HCT116 (cell line): ENCODE data around the gene TRIML2. TPM values are rescaled to one million over a fixed set of nuclear protein-coding genes. Genes with fewer than 3 reads are reported as not detected.

Experiments
- ATAC-seq: fragments of 200-7000 bp; cut with Tn5 transposase; 2 replicates; pipeline ENCODE4 v1.9.1; 2020; ENCODE audit warnings: mild to moderate bottlenecking, moderate library complexity
- BruUV-seq: library from RNA; stranded (reverse); fragments of 400-500 nt; replicated peaks from 2 replicates; lab custom pipeline; 2021; lab: Mats Ljungman, UMichigan
- CTCF ChIA-PET: fragments of 300-600 bp; sonication (Branson Sonifier 250); formaldehyde crosslinking; loops from one replicate; lab custom pipeline; 2021; ENCODE audit warnings: antibody characterized with exemption; lab: Charles Lee
- POLR2A ChIA-PET: fragments of 300-600, 350-600 bp; sonication (Branson Sonifier 250); formaldehyde crosslinking; loops from one replicate; lab custom pipeline; 2021; ENCODE audit warnings: antibody characterized with exemption; lab: Charles Lee
- RAD21 ChIA-PET, 2 experiments: fragments of 300-600 bp; sonication (Branson Sonifier 250); formaldehyde crosslinking; loops; one replicate each; lab custom pipeline; 2023; ENCODE audit warnings: low total read pairs in 2 of 2; ENCODE audit not compliant: uncharacterized antibody in 2 of 2, unreplicated experiment in 2 of 2, low non-redundant PET in 1 of 2; lab: Charles Lee
- DNase-seq: peaks from one replicate; pipeline ENCODE4 v3.0.0-alpha.2; 2010; ENCODE audit warnings: low read depth, low spot score
- H2AFZ ChIP-seq: fragments of 200-600 bp; shearing (Covaris generic), sonication (generic); 2 replicates; pipeline ENCODE4 v1.6.1; 2017; ENCODE audit warnings: low read depth, mixed run types, mixed read lengths, antibody characterized with exemption, low read length; ENCODE audit not compliant: poor library complexity, severe bottlenecking
- H3K27ac ChIP-seq: 2 replicates; pipeline ENCODE4 v1.5.1; 2012; ENCODE audit warnings: low read depth, low read length
- H3K27me3 ChIP-seq: fragments of 200-600 bp; sonication (generic); 2 replicates; pipeline ENCODE4 v1.6.1; 2016; ENCODE audit warnings: mixed run types, low read length, mixed read lengths; ENCODE audit not compliant: insufficient read depth
- H3K36me3 ChIP-seq, 2 experiments: fragments of 200-500 bp in 1 of 2; fragments of 200-600 bp in 1 of 2; sonication (Bioruptor generic) in 1 of 2; sonication (generic) in 1 of 2; 2 replicates each; pipeline versions ENCODE4 v1.5.1 to v1.6.1; 2014 to 2016; ENCODE audit warnings: low read length in 2 of 2, inconsistent platforms in 1 of 2, mixed read lengths in 1 of 2, mixed run types in 1 of 2; ENCODE audit not compliant: insufficient read depth in 2 of 2, control insufficient read depth in 1 of 2
- H3K4me1 ChIP-seq, 2 experiments: fragments of 200-600 bp in 1 of 2; sonication (generic) in 1 of 2; 2 replicates each; pipeline versions ENCODE4 v1.5.1 to v1.6.1; 2012 to 2017; ENCODE audit warnings: low read length in 2 of 2, inconsistent platforms in 1 of 2, mild to moderate bottlenecking in 1 of 2, mixed read lengths in 1 of 2, mixed run types in 1 of 2, moderate library complexity in 1 of 2; ENCODE audit not compliant: insufficient read depth in 2 of 2, control insufficient read depth in 1 of 2
- H3K4me2 ChIP-seq: fragments of 200-600 bp; sonication (generic); 2 replicates; pipeline ENCODE4 v1.6.1; 2017; ENCODE audit warnings: mixed run types, low read length, mixed read lengths
- H3K4me3 ChIP-seq, 2 experiments: fragments of 200-600 bp in 1 of 2; sonication (generic) in 1 of 2; replicated peaks in 1 of 2; 2 replicates each; pipeline ENCODE4 v1.5.1; 2011 to 2016; ENCODE audit warnings: low read length in 2 of 2, control low read depth in 1 of 2, low read depth in 1 of 2, mild to moderate bottlenecking in 1 of 2, mixed read lengths in 1 of 2, mixed run types in 1 of 2
- H3K79me2 ChIP-seq: fragments of 200-600 bp; sonication (generic); 2 replicates; pipeline ENCODE4 v1.6.1; 2017; ENCODE audit warnings: mild to moderate bottlenecking, mixed run types, low read length, moderate library complexity, mixed read lengths; ENCODE audit not compliant: insufficient read depth
- H3K9ac ChIP-seq: fragments of 200-600 bp; sonication (generic); 2 replicates; pipeline ENCODE4 v1.6.1; 2016; ENCODE audit warnings: low read length, mixed read lengths
- H3K9me2 ChIP-seq: fragments of 200-600 bp; sonication (generic), shearing (Covaris generic); 2 replicates; pipeline ENCODE4 v1.6.1; 2017; ENCODE audit warnings: mixed run types, mild to moderate bottlenecking, moderate library complexity; ENCODE audit not compliant: insufficient read depth
- H3K9me3 ChIP-seq, 2 experiments: fragments of 200-500 bp in 1 of 2; fragments of 200-600 bp in 1 of 2; sonication (Bioruptor generic) in 1 of 2; sonication (generic) in 1 of 2; 2 replicates each; pipeline ENCODE4 v1.6.1; 2014 to 2017; ENCODE audit warnings: low read length in 2 of 2, mixed read lengths in 2 of 2, inconsistent platforms in 1 of 2, low read depth in 1 of 2, mild to moderate bottlenecking in 1 of 2, mixed run types in 1 of 2, moderate library complexity in 1 of 2; ENCODE audit not compliant: control insufficient read depth in 1 of 2, insufficient read depth in 1 of 2
- H4K20me1 ChIP-seq: fragments of 200-600 bp; sonication (generic), shearing (Covaris generic); 2 replicates; pipeline ENCODE4 v1.6.1; 2017; ENCODE audit warnings: mixed run types, mild to moderate bottlenecking, moderate library complexity; ENCODE audit not compliant: insufficient read depth
- CEBPB ChIP-seq: IDR thresholded peaks from 2 replicates; pipeline ENCODE4 v1.6.1; 2012; ENCODE audit warnings: low read depth
- ELF1 ChIP-seq: IDR thresholded peaks from 2 replicates; pipeline ENCODE4 v1.6.1; 2012; ENCODE audit warnings: low read depth, borderline replicate concordance
- EZH2 ChIP-seq: fragments of 200-600 bp; sonication (generic); IDR thresholded peaks from 2 replicates; pipeline ENCODE4 v1.6.1; 2017; ENCODE audit warnings: antibody characterized with exemption, mixed run types
- EZH2phosphoT487 ChIP-seq: fragments of 200-600 bp; IDR thresholded peaks from 2 replicates; pipeline ENCODE4 v1.6.1; 2018; ENCODE audit warnings: antibody characterized with exemption, borderline replicate concordance
- POLR2A ChIP-seq: IDR thresholded peaks from 2 replicates; pipeline ENCODE4 v1.7.0; 2011; ENCODE audit warnings: borderline replicate concordance; ENCODE audit not compliant: insufficient read depth, insufficient read length; ENCODE audit errors: extremely low read depth
- POLR2AphosphoS5 ChIP-seq: IDR thresholded peaks from 2 replicates; pipeline ENCODE4 v1.6.1; 2011; ENCODE audit warnings: mild to moderate bottlenecking, low read depth, low read length, moderate library complexity
- RAD21 ChIP-seq: IDR thresholded peaks from 2 replicates; pipeline ENCODE4 v1.6.1; 2012; ENCODE audit warnings: low read depth, mild to moderate bottlenecking
- SIN3A ChIP-seq: IDR thresholded peaks from 2 replicates; pipeline ENCODE4 v1.6.1; 2012; ENCODE audit warnings: low read depth
- SP1 ChIP-seq: IDR thresholded peaks from 2 replicates; pipeline ENCODE4 v1.6.1; 2012; ENCODE audit warnings: low read depth
- TCF7L2 ChIP-seq: IDR thresholded peaks from 2 replicates; pipeline ENCODE4 v1.7.0; 2011; ENCODE audit warnings: borderline replicate concordance, inconsistent platforms; ENCODE audit not compliant: insufficient read depth, insufficient read length; ENCODE audit errors: extremely low read depth
- YY1 ChIP-seq: IDR thresholded peaks from 2 replicates; pipeline ENCODE4 v1.6.1; 2011; ENCODE audit warnings: low read length, low read depth, moderate library complexity, mild to moderate bottlenecking; ENCODE audit not compliant: insufficient replicate concordance; ENCODE audit errors: extremely low read depth
- ZNF274 ChIP-seq: fragments of 200-500 bp; sonication (Bioruptor generic); IDR thresholded peaks from 2 replicates; pipeline ENCODE4 v1.6.1; 2014; ENCODE audit warnings: mild to moderate bottlenecking, low read depth, low read length, inconsistent platforms
- intact Hi-C: fragments of 100-400 bp; cut with micrococcal nuclease; formaldehyde crosslinking; loops from 2 replicates; pipeline ENCODE4 v1.10.0; 2022
- total RNA-seq: library from RNA; stranded (reverse); gene quantifications from one replicate; pipeline ENCODE4 v1.2.1, GENCODE V29; 2021; ENCODE audit not compliant: unreplicated experiment
- TF ChIP-seq, protein P1 (sequence below): IDR thresholded peaks from 2 replicates; pipeline ENCODE4 v1.6.1; 2012

Gene TRIML2
- total RNA-seq, 1 experiment from 2014 or later = 6.3 TPM

DNA sequence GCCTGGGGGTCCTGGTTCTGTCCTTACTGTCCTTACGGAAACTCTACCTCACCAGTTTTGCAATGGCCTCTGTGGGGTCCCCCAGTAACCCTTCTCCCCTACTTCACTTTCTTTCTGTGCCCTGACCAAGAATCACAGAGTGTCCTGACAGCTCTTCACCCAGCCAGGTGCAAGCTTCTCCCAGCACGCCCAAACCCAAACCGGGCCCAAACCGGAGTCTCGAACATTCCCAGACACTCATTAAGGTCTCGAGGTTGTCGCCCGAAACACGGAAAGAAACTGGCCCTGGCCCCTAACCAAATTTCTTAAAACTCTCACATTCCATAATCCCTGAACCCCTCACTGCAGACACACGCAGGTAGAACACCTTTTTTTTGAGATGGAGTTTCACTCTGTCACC lies 48.9 kb upstream of the TRIML2 start (continued):
- TF ChIP-seq TCF7L2 = no peak
- TF ChIP-seq ZNF274 = no peak
- no peak for TF ChIP-seq SIN3A
- no peak for TF ChIP-seq YY1
- no peak for TF ChIP-seq EZH2
- no peak for TF ChIP-seq EZH2phosphoT487
- no peak for TF ChIP-seq POLR2A

GRCh38 chr4:188154668-188155405 lies 45.4 kb upstream of the TRIML2 start:
- intact Hi-C loops = no loop called here
- no peak overlapping the region for H3K9ac ChIP-seq
- RAD21 ChIA-PET = no interaction called here
- no peak for TF ChIP-seq ELF1
- no peak for TF ChIP-seq SP1
- no peak for TF ChIP-seq POLR2AphosphoS5
- no peak for TF ChIP-seq RAD21
- no peak for TF ChIP-seq POLR2A
- TF ChIP-seq TCF7L2 = no peak
- TF ChIP-seq, protein P1, sequence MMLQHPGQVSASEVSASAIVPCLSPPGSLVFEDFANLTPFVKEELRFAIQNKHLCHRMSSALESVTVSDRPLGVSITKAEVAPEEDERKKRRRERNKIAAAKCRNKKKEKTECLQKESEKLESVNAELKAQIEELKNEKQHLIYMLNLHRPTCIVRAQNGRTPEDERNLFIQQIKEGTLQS = no peak
- no peak for TF ChIP-seq CEBPB
- TF ChIP-seq, all 23 proteins: peak for 0
- no peak overlapping the region for H2AFZ ChIP-seq
- H3K9me2 ChIP-seq = no peaks in the 10 kb centered on the region
- no peaks in the 10 kb centered on the region for H3K36me3 ChIP-seq
- ChIA-PET CTCF (no interaction called here), POLR2A (no interaction called here)
- H3K4me3 ChIP-seq = no peak overlapping the region
- no peaks in the 10 kb centered on the region for H3K27me3 ChIP-seq
- no peaks in the 10 kb centered on the region for H3K9me3 ChIP-seq
- H3K79me2 ChIP-seq = no peaks in the 10 kb centered on the region
- peaks cover 0 to 11% of the 10 kb centered on the region in 2 experiments; a peak in 1 of 4 replicates for H3K4me1 ChIP-seq
- no peak overlapping the region for H3K27ac ChIP-seq
- DNase-seq (no peak), ATAC-seq (no peak)
- BruUV-seq = no TSS peak
- no peaks in the 10 kb centered on the region for H4K20me1 ChIP-seq
- H3K4me2 ChIP-seq = no peak overlapping the region
